ENCODE results near the gene DNAJA1.

DNA sequence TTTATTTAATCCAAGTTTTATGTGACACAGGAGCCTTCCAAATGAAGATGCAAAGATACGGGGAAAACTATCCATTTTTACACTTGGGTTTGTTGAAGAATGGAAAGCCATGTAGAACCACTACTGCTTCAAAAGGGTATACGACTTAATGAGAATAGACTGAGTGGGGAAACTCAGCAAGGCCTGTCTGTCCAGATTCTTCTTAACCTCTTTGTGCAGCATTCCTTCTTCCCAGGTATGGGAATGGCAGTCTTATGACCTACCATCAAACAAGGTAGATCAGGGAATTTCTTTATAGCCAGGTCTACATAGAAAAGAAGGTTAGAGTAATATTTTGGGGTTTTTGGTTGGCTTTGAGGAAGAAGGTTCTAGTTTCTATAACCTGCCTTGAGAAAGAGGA is 47.0 kb upstream of the DNAJA1 start:
- TF ChIP-seq, protein P1, sequence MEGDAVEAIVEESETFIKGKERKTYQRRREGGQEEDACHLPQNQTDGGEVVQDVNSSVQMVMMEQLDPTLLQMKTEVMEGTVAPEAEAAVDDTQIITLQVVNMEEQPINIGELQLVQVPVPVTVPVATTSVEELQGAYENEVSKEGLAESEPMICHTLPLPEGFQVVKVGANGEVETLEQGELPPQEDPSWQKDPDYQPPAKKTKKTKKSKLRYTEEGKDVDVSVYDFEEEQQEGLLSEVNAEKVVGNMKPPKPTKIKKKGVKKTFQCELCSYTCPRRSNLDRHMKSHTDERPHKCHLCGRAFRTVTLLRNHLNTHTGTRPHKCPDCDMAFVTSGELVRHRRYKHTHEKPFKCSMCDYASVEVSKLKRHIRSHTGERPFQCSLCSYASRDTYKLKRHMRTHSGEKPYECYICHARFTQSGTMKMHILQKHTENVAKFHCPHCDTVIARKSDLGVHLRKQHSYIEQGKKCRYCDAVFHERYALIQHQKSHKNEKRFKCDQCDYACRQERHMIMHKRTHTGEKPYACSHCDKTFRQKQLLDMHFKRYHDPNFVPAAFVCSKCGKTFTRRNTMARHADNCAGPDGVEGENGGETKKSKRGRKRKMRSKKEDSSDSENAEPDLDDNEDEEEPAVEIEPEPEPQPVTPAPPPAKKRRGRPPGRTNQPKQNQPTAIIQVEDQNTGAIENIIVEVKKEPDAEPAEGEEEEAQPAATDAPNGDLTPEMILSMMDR (IDR thresholded peaks at IDR 0.05; ENCODE audit: insufficient read depth, low read length, poor library complexity, severe bottlenecking) = no peak
- no peak for TF ChIP-seq EZH2phosphoT487 (conservative IDR thresholded peaks at IDR 0.05; ENCODE audit: low read length)

Data from SU-DHL-6 (cell line).